ENCODE data around the gene MCOLN1.

DNA sequence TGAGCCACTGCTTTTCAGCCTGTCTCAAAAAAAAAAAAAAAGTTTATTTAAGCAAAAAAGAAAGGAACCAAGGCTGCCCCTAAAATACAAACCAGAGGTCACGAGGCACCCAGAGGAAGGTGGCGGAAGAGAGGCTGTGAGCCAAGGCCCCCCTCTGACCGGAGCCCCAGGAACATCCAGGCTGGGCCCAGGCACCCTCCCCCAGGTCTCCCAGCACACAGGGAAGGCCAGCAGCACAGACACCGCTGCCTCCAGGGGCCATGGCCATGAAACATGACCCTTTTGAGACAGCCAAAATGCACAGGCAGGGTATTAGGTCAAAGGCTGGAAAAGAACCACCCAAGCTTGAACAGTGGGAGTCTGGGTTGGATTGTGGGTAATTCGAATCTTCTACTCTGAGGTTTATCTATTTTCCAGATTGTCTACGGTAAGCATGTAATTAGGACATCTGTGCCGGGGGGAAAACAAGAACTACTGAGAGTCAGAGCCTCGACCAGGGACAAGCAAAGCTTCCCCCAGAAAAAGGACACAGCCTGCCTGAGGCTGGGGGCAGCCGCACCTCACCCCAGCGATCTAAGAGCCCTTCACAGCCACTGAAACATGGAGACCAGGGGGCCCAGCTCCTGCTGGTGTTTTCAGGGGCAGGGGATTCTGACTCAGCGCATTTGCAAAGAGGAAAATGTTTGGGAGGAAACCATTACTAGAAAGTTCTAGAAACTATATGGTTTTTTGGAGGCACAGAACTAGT is 42.0 kb upstream of the MCOLN1 start:
- no peak for TF ChIP-seq POLR2A (IDR thresholded peaks at IDR 0.05; ENCODE audit: low read depth, low read length)
- TF ChIP-seq, protein P1, sequence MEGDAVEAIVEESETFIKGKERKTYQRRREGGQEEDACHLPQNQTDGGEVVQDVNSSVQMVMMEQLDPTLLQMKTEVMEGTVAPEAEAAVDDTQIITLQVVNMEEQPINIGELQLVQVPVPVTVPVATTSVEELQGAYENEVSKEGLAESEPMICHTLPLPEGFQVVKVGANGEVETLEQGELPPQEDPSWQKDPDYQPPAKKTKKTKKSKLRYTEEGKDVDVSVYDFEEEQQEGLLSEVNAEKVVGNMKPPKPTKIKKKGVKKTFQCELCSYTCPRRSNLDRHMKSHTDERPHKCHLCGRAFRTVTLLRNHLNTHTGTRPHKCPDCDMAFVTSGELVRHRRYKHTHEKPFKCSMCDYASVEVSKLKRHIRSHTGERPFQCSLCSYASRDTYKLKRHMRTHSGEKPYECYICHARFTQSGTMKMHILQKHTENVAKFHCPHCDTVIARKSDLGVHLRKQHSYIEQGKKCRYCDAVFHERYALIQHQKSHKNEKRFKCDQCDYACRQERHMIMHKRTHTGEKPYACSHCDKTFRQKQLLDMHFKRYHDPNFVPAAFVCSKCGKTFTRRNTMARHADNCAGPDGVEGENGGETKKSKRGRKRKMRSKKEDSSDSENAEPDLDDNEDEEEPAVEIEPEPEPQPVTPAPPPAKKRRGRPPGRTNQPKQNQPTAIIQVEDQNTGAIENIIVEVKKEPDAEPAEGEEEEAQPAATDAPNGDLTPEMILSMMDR (IDR thresholded peaks at IDR 0.05; ENCODE audit: extremely low read depth in 1 of 2, insufficient read depth in 1 of 2, low read depth in 1 of 2, low read length in 2 of 2), result no peak
- TF ChIP-seq EZH2 (IDR thresholded peaks at IDR 0.05; ENCODE audit: borderline replicate concordance, low read depth, low read length, severe bottlenecking), result no peak
- TF ChIP-seq POLR2AphosphoS5 (IDR thresholded peaks at IDR 0.05; ENCODE audit: insufficient read depth, low read depth, low read length), result no peak
- no peak for TF ChIP-seq FOS (IDR thresholded peaks at IDR 0.05; ENCODE audit: borderline replicate concordance, insufficient read depth, low read length)
- no peak for TF ChIP-seq GATA2 (IDR thresholded peaks at IDR 0.05; ENCODE audit: insufficient read depth, insufficient read length, low read depth, low read length)
